HG03469 (cell line): ENCODE data around the gene KCNE3.

ENCODE experiments used
- ATAC-seq: cut with Tn5 transposase; IDR thresholded peaks from one replicate; pipeline ENCODE4 v1.9.1; 2021; ENCODE audit warnings: mild to moderate bottlenecking, moderate library complexity, moderate number of reproducible peaks; ENCODE audit not compliant: unreplicated experiment

Gene KCNE3, protein sequence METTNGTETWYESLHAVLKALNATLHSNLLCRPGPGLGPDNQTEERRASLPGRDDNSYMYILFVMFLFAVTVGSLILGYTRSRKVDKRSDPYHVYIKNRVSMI

GRCh38 chr11:74466916-74467885 lies at the start of gene KCNE3:
TSS of gene KCNE3 (minus strand) at chr11:74467549. CDS start at chr11:74457563, 9,986 bp downstream.
- ATAC-seq, result no peak

GRCh38 chr11:74507582-74507981 lies 40.2 kb upstream of the KCNE3 start:
- no peak for ATAC-seq

GRCh38 chr11:74506823-74507222 lies 39.5 kb upstream of the KCNE3 start:
- no peak for ATAC-seq

DNA sequence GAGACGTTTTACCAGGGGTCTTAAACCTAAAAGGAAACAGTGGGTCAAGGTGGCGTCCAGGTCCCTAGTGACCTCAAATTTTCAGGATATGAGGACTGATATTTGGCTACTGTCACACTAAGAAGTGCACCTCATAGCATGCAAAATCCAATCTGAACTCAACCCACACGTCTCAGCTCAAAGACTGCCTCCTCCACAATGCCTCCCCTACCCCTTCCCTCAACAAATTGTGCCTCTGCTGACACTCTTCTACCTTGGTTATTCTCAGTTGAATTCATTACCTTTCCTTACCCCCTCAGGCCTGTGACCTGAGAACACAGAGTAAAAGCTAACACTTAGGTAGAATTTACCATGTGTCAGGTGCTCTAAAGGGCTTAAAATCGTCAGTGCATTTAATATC lies 38.6 kb upstream of the KCNE3 start:
- no peak for ATAC-seq

DNA sequence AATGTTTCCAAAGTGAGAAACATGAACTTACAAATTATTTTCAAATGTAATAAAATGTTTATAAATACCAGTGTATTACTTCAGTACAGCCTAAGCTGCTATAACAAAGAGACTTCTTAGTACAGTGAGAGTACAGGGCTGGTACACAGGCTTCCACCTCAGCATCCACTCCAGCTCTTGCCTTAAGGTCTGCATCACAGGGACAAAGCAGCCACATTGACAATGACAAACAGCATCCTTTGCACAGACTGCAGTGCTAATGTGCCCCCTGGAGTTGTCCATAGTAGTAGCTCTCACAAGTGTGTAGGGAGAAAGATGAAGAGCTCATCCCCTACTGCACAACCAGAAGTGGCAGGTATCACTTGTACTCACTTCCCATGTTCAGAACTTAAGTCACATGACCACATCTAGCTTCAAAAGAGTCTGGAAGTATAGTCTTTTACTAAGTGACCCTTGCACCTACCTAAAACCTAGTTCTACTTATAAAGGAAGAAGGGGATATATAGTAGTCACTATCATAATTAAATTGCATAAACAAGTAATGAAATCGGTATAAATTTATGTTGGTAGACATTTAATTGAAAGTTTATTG lies 36.8 kb upstream of the KCNE3 start:
- ATAC-seq, result no peak

DNA sequence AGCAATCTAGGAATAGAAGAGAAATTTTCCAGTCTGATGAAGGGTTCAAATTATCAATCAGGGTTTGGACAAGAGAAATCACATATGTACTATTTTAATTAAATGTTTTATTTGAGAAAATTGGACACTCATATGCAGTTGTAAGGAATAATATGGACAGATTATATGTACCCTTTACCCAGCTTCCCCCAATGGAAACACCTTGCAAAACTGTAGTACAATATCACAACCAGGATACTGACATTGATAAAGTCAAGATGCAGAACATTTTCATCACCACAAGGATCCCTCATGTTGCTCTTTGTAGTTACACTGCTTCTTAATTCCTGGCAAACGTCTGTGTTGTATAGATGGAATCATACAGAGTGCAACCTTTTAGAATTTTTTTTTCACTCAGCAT lies 27.6 kb upstream of the KCNE3 start:
- no peak for ATAC-seq

- no peak for ATAC-seq
Measured at GRCh38 chr11:74493791-74494630, 26.7 kb upstream of the KCNE3 start.

DNA sequence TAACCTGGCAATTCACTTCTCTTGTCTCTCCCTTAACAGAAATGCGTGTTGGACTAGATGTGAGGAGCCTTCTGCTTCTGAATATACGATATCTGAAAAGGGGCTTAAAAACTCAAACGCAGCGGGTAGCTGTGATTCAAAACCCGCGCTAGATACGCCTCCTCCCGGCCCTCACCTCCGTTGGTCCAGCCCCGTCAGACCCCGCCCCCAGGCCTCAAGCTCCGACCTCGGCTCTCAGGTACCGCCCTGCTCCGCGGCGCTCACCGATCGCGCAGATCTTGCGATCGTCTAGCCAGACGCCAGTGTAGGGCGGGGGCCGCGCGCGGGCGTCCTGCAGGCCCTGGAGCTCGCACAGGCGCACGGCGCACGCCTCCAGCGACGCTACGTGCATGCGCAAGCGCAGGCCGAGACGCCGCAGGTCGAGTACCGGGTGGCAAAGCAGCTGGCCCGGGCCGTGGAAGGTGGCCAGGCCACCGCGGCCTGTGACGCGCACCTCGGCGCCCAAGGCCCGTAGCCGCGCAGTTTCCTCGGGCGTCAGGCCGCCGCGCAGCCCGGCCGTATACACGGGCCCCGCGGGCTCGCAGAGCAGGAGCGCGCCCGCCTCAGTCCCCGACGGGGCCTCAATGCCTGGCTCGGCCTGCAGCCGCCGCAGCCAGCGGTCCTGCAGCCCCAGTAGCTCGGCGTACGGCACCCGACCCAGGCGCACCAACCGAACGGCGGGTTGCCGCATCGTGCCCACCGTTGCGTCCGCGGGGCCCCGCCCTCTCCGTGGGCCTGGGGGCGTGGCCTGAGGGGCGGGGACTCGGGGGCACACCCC lies 25.8 kb upstream of the KCNE3 start, which contains the start of gene LIPT2:
TSS of gene LIPT2 (minus strand) at position 751 of the 817 bp plus-strand sequence. CDS start at position 730, 21 bp downstream.
- ATAC-seq, result peak; percentile 88

DNA sequence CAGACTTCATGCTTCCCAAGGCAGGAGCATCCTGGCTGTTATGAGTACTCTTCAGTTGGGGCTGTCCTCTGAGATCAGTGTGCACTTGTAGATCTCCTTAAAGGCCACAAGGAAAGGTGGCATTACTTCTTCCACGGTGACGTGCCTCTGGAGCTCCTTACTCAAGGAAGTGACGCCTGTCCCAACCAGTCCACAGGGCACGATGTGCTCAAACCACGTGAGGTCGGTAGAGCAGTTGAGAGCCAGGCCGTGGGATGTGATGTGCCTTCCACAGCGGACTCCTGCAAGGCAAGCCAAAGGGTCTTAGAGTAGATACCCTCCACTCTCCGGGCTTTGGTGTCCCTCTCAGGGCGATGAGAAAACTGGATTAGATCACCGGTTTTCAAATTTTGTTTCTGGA lies 24.7 kb upstream of the KCNE3 start:
- ATAC-seq, result no peak

- no peak for ATAC-seq
Measured at GRCh38 chr11:74490941-74491340, 23.6 kb upstream of the KCNE3 start.

DNA sequence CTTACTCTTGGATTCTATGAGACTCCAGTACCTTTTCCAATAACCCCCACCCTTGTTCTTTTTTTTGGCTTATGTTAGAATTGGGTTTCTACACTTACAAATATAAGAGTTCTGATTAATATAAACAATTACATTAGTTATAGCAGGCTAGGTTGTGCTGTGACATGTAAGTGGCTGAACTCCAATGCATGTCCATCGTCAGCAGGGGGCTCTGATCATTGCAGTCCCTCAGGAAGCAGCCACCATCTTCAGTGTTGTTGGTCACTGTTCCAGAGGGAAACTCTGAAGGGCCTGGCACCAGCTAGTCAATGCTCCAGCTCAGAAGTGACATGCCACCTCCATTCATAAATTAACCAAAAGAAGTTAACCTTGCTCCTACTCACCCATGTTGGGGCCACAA lies 20.5 kb upstream of the KCNE3 start:
- no peak for ATAC-seq

GRCh38 chr11:74485868-74486267 lies 18.5 kb upstream of the KCNE3 start:
- ATAC-seq, result no peak

DNA sequence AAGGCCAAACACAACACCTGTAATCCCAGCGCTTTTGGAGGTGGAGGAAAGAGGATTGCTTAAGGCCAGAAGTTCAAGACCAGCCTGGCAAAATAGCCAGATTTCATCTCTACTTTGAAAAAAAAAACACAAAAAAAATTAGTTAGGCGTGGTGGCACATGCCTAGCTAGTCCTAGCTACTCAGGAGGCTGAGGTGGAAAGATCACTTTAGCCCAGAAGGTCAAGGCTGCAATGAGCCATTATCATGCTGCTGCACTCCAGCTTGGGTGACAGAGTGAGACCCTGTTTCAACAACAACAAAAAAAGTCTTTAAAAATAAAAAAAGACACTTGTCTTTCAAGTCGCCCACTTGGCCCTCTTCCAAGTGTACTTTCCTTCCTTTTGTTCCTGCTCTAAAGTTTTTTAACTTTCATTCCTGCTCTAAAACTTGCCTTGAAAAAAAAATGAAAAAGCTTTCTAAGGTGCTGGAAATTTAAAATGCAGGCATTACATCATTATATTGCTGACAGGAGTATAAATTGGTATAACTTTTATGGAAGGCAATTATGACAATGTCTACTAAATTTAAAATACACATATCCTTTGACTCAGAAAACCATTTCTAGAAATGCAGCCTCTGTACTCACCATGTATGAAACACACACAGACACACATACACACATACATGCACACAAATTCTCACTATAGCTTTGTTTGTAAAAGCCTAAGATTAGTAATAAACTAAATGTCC lies 13.5 kb upstream of the KCNE3 start:
- ATAC-seq, result no peak

DNA sequence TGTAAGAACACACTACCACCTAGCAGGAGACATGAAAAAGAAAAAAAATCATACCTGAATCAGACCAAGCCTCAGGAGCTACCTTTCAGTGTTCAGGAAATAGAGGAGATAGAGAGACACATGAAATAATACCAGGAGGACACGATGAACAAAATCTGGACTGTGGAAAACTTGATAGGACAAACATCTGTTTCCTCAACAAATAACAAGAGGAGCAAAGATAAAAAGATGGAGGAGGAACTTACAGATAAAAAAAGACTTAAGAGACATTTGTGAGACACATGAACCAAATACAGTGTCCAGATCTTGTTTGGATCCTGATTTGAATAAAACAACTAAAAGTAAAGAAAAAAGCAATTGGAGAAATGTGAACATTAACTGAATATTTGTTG lies 12.4 kb upstream of the KCNE3 start:
- no peak for ATAC-seq

DNA sequence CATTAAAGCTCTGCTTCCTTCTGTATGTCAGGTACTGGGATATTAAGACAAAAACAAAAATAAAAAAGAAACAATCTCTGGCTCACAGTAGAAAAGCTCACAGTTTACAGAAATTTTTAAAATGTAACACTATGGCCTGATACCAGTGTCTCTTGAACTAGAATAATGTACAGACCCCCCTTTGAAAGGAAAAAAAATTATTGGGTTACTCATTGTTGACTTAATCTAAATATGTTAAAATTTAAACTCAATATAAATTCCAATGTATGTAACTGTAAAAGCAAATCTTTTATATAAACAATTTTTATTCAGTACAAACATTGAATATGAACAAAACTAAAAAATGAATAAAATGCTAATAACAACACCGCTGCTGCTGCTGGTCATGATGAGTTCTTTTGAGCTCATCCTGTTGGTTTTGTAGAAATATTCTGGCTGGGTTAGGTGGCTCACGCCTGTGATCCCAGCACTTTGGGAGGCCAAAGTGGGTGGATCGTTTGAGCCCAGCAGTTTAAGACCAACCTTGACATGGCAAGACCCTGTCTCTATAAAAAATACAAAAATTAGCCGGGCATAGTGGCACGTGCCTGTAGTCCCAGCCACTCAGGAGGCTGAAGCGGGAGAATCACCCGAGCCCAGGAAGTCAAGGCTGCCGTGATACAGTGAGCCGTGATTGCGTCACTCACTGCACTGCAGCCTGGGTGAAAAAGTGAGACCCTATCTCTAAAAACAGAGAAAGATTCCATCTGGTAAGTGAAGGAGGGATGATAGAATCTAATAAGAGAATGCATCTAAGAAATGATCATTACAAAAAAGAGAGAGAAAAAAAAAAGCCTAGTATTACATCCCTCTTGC lies 11.8 kb upstream of the KCNE3 start:
- ATAC-seq, result no peak

GRCh38 chr11:74476536-74476935 lies 9.2 kb upstream of the KCNE3 start:
- ATAC-seq, result no peak

DNA sequence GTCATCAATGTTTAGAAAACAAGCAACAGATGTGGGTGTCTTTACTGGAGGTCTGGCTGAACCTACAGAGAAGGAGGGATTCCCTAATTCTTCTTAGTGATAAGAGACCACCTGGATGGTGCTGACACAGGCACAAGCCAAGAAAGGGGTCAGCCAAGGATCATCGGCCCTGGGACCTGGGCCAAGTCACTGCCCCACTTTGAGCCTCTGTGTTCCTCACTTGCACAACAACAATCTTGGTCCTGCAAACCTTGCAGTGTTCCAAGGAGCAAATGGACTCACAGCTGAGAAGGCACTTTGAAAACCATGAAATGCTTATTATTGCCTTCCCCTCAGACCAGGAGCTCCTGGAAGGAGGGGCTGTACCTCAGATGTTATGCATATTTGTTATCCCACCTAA lies 7.0 kb upstream of the KCNE3 start:
- ATAC-seq, result no peak

- no peak for ATAC-seq
Measured at GRCh38 chr11:74473382-74474173, 6.2 kb upstream of the KCNE3 start.
